ENCODE results near the gene SPATA46.

Gene SPATA46

GRCh38 chr1:162389971-162390370, 13.3 kb upstream of the SPATA46 start:
- H3K27ac ChIP-seq (ENCODE audit: low read depth, low read length): no peak overlapping the region
- H3K4me1 ChIP-seq (ENCODE audit: insufficient read depth, low read length): peaks cover 25% of the 10 kb centered on the region
- no peaks in the 10 kb centered on the region for H3K9me3 ChIP-seq (ENCODE audit: insufficient read depth, low read depth, low read length)
- H3K4me3 ChIP-seq (ENCODE audit: low read length): no peak overlapping the region
- no peaks in the 10 kb centered on the region for H3K36me3 ChIP-seq (ENCODE audit: insufficient read depth, low read length)
- H3K9ac ChIP-seq (ENCODE audit: low read depth, low read length): no peak overlapping the region
- WGBS: 87% methylated on average over 8 of the region's 9 CpGs
- no peaks in the 10 kb centered on the region for H3K27me3 ChIP-seq (ENCODE audit: insufficient read depth, low read length)

GRCh38 chr1:162389021-162389818, 12.6 kb upstream of the SPATA46 start:
- Histone ChIP-seq H3K27me3 (ENCODE audit: insufficient read depth, low read length) (no peaks in the 10 kb centered on the region), H3K4me1 (ENCODE audit: insufficient read depth, low read length) (peaks cover 25% of the 10 kb centered on the region), H3K4me3 (ENCODE audit: low read length) (no peak overlapping the region), H3K9me3 (ENCODE audit: insufficient read depth, low read depth, low read length) (no peaks in the 10 kb centered on the region), H3K9ac (ENCODE audit: low read depth, low read length) (no peak overlapping the region), H3K36me3 (ENCODE audit: insufficient read depth, low read length) (no peaks in the 10 kb centered on the region), H3K27ac (ENCODE audit: low read depth, low read length) (no peak overlapping the region)
- 92% methylated on average over 10 of the region's 11 CpGs for WGBS

GRCh38 chr1:162388615-162389014, 12.0 kb upstream of the SPATA46 start:
- no peaks in the 10 kb centered on the region for H3K27me3 ChIP-seq (ENCODE audit: insufficient read depth, low read length)
- H3K9me3 ChIP-seq (ENCODE audit: insufficient read depth, low read depth, low read length): no peaks in the 10 kb centered on the region
- 86% methylated on average over 5 of the region's 5 CpGs for WGBS
- peaks cover 25% of the 10 kb centered on the region for H3K4me1 ChIP-seq (ENCODE audit: insufficient read depth, low read length)
- no peak overlapping the region for H3K4me3 ChIP-seq (ENCODE audit: low read length)
- H3K27ac ChIP-seq (ENCODE audit: low read depth, low read length): no peak overlapping the region
- no peak overlapping the region for H3K9ac ChIP-seq (ENCODE audit: low read depth, low read length)
- 0 out of 2 replicates have a peak, but pooled peaks cover 2% of the 10 kb centered on the region for H3K36me3 ChIP-seq (ENCODE audit: insufficient read depth, low read length)

GRCh38 chr1:162388083-162388594, 11.5 kb upstream of the SPATA46 start:
- no peak overlapping the region for H3K9ac ChIP-seq (ENCODE audit: low read depth, low read length)
- H3K4me3 ChIP-seq (ENCODE audit: low read length): no peak overlapping the region
- no peaks in the 10 kb centered on the region for H3K9me3 ChIP-seq (ENCODE audit: insufficient read depth, low read depth, low read length)
- H3K4me1 ChIP-seq (ENCODE audit: insufficient read depth, low read length): peaks cover 25% of the 10 kb centered on the region
- no peak overlapping the region for H3K27ac ChIP-seq (ENCODE audit: low read depth, low read length)
- 92% methylated on average over 8 of the region's 8 CpGs for WGBS
- H3K27me3 ChIP-seq (ENCODE audit: insufficient read depth, low read length): no peaks in the 10 kb centered on the region
- H3K36me3 ChIP-seq (ENCODE audit: insufficient read depth, low read length): 0 out of 2 replicates have a peak, but pooled peaks cover 5% of the 10 kb centered on the region

GRCh38 chr1:162387226-162388082, 10.8 kb upstream of the SPATA46 start:
- WGBS: 86% methylated on average over 20 of the region's 20 CpGs
- Histone ChIP-seq H3K36me3 (ENCODE audit: insufficient read depth, low read length) (0 out of 2 replicates have a peak, but pooled peaks cover 7% of the 10 kb centered on the region), H3K27me3 (ENCODE audit: insufficient read depth, low read length) (no peaks in the 10 kb centered on the region), H3K4me1 (ENCODE audit: insufficient read depth, low read length) (peaks cover 24% of the 10 kb centered on the region), H3K27ac (ENCODE audit: low read depth, low read length) (no peak overlapping the region), H3K9ac (ENCODE audit: low read depth, low read length) (no peak overlapping the region), H3K4me3 (ENCODE audit: low read length) (no peak overlapping the region), H3K9me3 (ENCODE audit: insufficient read depth, low read depth, low read length) (no peaks in the 10 kb centered on the region)

GRCh38 chr1:162386292-162387225, 9.9 kb upstream of the SPATA46 start:
- Histone ChIP-seq H3K36me3 (ENCODE audit: insufficient read depth, low read length) (0 out of 2 replicates have a peak, but pooled peaks cover 7% of the 10 kb centered on the region), H3K27me3 (ENCODE audit: insufficient read depth, low read length) (no peaks in the 10 kb centered on the region), H3K9ac (ENCODE audit: low read depth, low read length) (no peak overlapping the region), H3K27ac (ENCODE audit: low read depth, low read length) (no peak overlapping the region), H3K9me3 (ENCODE audit: insufficient read depth, low read depth, low read length) (no peaks in the 10 kb centered on the region), H3K4me3 (ENCODE audit: low read length) (no peak overlapping the region), H3K4me1 (ENCODE audit: insufficient read depth, low read length) (peaks cover 17% of the 10 kb centered on the region)
- WGBS: 84% methylated on average over 8 of the region's 8 CpGs

- Histone ChIP-seq H3K9me3 (ENCODE audit: insufficient read depth, low read depth, low read length) (no peaks in the 10 kb centered on the region), H3K27me3 (ENCODE audit: insufficient read depth, low read length) (no peaks in the 10 kb centered on the region), H3K4me1 (ENCODE audit: insufficient read depth, low read length) (peaks cover 13% of the 10 kb centered on the region; the same call in 1 of the 2 replicates), H3K27ac (ENCODE audit: low read depth, low read length) (no peak overlapping the region), H3K4me3 (ENCODE audit: low read length) (no peak overlapping the region), H3K36me3 (ENCODE audit: insufficient read depth, low read length) (0 out of 2 replicates have a peak, but pooled peaks cover 7% of the 10 kb centered on the region), H3K9ac (ENCODE audit: low read depth, low read length) (no peak overlapping the region)
- 80% methylated on average over 3 of the region's 3 CpGs for WGBS
Measured at GRCh38 chr1:162385702-162386101, 9.0 kb upstream of the SPATA46 start.

GRCh38 chr1:162385280-162385623, 8.6 kb upstream of the SPATA46 start:
- Histone ChIP-seq H3K36me3 (ENCODE audit: insufficient read depth, low read length) (0 out of 2 replicates have a peak, but pooled peaks cover 7% of the 10 kb centered on the region), H3K9ac (ENCODE audit: low read depth, low read length) (no peak overlapping the region), H3K4me1 (ENCODE audit: insufficient read depth, low read length) (peaks cover 12% of the 10 kb centered on the region; the same call in 1 of the 2 replicates), H3K4me3 (ENCODE audit: low read length) (no peak overlapping the region), H3K9me3 (ENCODE audit: insufficient read depth, low read depth, low read length) (no peaks in the 10 kb centered on the region), H3K27ac (ENCODE audit: low read depth, low read length) (no peak overlapping the region), H3K27me3 (ENCODE audit: insufficient read depth, low read length) (no peaks in the 10 kb centered on the region)
- 91% methylated on average over 3 of the region's 3 CpGs for WGBS

- H3K27ac ChIP-seq (ENCODE audit: low read depth, low read length): no peak overlapping the region
- peaks cover 7% of the 10 kb centered on the region; the same call in 1 of the 2 replicates for H3K4me1 ChIP-seq (ENCODE audit: insufficient read depth, low read length)
Measured at GRCh38 chr1:162384601-162385279, 8.1 kb upstream of the SPATA46 start.

GRCh38 chr1:162384116-162384515, 7.5 kb upstream of the SPATA46 start:
- no peak overlapping the region for H3K9ac ChIP-seq (ENCODE audit: low read depth, low read length)
- peaks cover 4% of the 10 kb centered on the region; the same call in 1 of the 2 replicates for H3K4me1 ChIP-seq (ENCODE audit: insufficient read depth, low read length)
- H3K4me3 ChIP-seq (ENCODE audit: low read length): no peak overlapping the region
- no peaks in the 10 kb centered on the region for H3K27me3 ChIP-seq (ENCODE audit: insufficient read depth, low read length)
- no peak overlapping the region for H3K27ac ChIP-seq (ENCODE audit: low read depth, low read length)
- 96% methylated on average over 6 of the region's 6 CpGs for WGBS
- H3K9me3 ChIP-seq (ENCODE audit: insufficient read depth, low read depth, low read length): no peaks in the 10 kb centered on the region
- H3K36me3 ChIP-seq (ENCODE audit: insufficient read depth, low read length): 0 out of 2 replicates have a peak, but pooled peaks cover 7% of the 10 kb centered on the region

More at GRCh38 chr1:162384601-162385279, 8.1 kb upstream of the SPATA46 start:
- 93% methylated on average over 10 of the region's 10 CpGs for WGBS
- no peaks in the 10 kb centered on the region for H3K9me3 ChIP-seq (ENCODE audit: insufficient read depth, low read depth, low read length)
- no peaks in the 10 kb centered on the region for H3K27me3 ChIP-seq (ENCODE audit: insufficient read depth, low read length)
- H3K9ac ChIP-seq (ENCODE audit: low read depth, low read length): no peak overlapping the region
- H3K4me3 ChIP-seq (ENCODE audit: low read length): no peak overlapping the region
- 0 out of 2 replicates have a peak, but pooled peaks cover 7% of the 10 kb centered on the region for H3K36me3 ChIP-seq (ENCODE audit: insufficient read depth, low read length)

All from HUES64 (cell line).